Measurements from ENCODE around the gene METTL8.

DNA sequence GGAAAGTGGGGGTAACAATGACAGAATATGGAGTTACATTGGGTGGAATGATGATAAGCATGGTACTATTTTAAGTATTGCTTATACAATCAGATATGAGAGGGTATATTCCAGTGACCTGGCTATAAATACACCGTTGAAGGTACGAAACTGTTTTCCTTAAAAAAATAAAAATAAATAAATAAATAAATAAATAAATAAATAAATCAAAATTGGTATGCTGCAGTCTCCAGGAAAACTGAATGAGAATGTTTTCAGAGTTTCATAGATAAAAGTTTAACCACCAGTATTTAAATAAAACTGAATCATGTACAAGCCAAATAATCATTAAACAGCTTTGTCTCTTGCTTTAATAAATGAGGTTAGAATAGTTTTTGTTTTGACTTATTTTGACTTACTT lies 71.4 kb downstream of the METTL8 start:
- TF ChIP-seq POLR2A (IDR thresholded peaks at IDR 0.05) (no peak), EP300 (IDR thresholded peaks at IDR 0.05) (no peak)
- TF ChIP-seq, protein P1, sequence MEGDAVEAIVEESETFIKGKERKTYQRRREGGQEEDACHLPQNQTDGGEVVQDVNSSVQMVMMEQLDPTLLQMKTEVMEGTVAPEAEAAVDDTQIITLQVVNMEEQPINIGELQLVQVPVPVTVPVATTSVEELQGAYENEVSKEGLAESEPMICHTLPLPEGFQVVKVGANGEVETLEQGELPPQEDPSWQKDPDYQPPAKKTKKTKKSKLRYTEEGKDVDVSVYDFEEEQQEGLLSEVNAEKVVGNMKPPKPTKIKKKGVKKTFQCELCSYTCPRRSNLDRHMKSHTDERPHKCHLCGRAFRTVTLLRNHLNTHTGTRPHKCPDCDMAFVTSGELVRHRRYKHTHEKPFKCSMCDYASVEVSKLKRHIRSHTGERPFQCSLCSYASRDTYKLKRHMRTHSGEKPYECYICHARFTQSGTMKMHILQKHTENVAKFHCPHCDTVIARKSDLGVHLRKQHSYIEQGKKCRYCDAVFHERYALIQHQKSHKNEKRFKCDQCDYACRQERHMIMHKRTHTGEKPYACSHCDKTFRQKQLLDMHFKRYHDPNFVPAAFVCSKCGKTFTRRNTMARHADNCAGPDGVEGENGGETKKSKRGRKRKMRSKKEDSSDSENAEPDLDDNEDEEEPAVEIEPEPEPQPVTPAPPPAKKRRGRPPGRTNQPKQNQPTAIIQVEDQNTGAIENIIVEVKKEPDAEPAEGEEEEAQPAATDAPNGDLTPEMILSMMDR (IDR thresholded peaks at IDR 0.05), result no peak
